ENCODE data around the gene CAMKK2.
"Not testable (repeated sequence)": the region's sequence is repeated elsewhere in the genome, so short reads cannot be mapped to it uniquely, and the experiment has no call there.

The CAMKK2 gene

DNA sequence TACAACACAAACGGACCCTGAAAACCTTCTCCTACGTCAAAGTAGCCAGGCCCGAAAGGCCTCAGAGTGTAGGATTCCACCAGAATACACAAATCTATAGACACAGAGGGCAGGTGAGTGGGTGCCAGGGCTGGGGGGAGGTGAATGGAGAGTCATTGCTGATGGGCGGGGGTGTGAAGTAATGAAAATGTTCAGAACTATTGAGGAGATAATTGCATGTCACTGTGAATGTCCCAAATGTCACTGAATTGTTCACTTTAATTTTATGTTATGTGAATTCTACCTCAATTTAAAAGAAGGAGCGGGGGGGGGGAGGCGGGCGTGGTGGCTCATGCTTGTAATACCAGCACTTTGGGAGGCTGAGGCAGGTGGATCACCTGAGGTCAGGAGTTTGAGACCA lies 50.6 kb downstream of the CAMKK2 start:
- no peak for DNase-seq (ENCODE audit: low spot score)

DNA sequence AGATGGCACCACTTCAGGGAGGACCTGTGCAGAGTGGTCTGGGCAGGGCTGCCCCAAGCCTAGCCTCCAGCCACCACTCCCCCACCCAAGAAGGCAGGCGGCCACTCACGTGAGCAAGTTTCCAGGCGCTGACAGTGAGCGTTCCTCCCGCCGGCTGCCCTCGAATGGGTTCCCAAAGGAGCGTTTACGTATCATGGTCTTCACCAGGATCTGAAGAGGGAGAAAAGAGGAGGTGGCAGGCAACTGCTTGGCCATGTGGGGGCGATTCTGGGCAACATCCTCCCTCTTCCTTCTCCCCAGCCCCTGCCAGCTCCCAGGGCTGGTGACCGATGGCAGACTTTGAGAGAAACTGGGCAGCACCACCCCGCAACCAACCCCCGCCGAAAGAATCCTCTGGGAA lies 51.5 kb downstream of the CAMKK2 start:
- DNase-seq (ENCODE audit: low spot score): no peak

DNA sequence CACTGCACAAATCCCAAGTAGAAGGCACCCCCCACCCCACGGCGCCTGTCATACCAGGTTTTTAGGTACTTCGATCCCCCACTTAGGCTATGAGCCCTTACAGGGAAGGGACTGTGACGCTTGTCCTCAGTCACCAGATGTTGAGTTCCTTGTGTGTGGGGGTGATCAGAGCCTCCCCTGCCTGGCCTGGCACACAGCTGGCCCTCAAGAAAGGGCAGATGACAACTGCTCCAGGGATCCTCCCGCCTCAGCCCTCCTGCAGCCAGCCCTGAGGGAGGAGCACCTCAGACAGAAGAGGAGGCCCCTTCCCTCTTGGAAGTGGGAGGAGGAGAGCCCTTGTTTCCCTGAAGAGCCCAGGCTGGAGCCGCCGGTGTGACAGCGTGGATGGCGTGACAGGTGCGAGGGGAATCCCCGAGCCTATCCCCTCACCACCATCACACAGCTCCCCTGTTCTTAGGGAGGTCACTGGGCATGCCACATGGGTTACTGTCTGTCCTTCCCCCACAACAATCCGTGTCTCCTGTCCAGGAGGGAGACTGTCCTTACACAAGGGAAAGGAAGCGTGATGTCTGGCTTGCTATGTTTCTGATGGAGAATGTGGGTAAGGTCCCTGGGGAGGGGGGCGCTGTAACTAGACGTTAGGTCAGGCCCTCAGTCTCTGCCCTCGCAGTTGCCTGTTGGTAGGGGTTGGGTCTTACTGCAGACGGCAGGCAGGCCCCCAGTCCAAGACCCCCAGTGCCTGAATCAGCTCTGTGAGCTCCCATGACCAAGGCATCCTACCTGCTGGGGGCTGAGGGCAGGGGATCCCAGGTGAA lies 55.1 kb downstream of the CAMKK2 start:
- no peak for DNase-seq (ENCODE audit: low spot score)

DNA sequence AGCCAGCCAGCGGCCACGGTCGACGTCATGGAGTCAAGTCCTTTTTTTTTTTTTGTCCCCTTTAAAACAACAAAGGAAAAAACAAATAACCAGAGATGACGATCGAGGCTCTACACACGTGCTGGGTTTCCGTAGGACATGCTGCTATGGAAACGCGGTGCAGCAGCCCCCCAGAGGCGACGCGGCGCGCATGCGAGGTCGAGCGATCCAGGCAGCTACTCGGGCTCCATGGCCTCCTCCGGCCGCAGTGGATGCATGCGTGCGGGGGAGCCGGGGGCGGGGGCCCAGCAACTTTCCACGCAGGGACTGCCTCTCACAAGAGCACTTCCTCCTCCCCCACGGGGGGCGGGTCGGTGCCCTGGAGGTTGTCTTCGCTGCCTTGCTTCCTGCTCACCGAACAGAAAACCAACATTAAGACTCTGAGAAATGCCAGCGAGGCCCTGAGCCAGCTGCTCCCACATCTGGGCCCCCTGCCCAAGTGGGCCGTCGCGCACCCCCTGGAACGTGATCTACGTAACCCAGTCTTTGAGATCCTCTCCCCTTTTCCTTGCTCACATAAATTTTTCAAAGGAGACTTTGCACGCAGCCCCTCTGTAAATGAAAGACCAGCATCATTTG lies 55.9 kb downstream of the CAMKK2 start:
- DNase-seq (ENCODE audit: low spot score): peak; percentile 51

DNA sequence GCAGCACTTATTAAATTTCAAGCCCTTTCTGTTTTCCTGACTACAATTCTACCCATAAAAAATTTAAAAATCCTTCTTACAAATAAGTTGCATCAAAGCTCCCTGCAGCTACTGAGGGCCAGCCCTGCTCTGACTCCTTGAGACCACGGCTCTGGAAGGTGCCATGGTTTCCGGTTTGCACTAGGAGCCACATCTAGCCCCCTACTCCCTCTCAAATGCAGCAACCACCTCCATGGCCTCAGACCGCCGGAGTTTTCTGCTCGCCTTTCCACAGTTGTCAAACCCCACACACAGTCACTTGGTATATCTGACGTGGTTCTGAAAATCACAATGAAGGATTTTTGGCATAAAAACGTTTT lies 56.5 kb downstream of the CAMKK2 start:
- DNase-seq (ENCODE audit: low spot score): no peak

DNA sequence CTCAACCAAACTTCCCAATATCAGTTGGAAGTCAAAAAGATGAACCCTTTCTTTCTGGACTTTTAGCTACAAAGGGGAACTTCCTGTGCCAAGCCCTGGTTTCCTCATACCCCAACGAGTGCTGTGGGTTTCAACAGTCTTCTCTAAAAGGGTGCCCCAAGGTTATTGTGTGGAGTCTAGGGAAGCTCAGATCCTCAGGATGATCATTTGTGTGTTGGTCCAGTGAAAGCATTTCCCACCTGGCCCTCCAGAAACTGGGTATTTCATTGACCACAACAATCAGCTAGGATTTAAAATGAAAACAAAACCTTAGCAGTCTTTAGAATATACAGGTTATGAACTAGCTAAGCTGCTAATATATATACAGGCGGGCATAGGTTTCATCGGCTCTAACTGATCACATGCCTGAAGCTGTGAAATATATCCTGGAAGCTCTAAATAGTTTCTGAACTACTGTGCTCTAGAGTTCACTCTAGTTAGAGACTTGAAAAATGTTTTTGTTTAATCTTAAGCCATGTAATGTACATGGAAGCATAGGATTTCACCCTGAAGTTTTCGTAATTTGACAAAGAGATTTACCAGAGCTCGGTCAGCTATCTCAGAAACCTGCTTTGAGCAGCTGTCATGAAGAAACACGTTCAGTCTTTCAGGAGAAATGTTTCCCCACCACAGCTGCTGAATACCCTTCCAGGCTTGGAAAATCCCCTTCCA lies 57.0 kb downstream of the CAMKK2 start:
- no peak for DNase-seq (ENCODE audit: low spot score)

DNA sequence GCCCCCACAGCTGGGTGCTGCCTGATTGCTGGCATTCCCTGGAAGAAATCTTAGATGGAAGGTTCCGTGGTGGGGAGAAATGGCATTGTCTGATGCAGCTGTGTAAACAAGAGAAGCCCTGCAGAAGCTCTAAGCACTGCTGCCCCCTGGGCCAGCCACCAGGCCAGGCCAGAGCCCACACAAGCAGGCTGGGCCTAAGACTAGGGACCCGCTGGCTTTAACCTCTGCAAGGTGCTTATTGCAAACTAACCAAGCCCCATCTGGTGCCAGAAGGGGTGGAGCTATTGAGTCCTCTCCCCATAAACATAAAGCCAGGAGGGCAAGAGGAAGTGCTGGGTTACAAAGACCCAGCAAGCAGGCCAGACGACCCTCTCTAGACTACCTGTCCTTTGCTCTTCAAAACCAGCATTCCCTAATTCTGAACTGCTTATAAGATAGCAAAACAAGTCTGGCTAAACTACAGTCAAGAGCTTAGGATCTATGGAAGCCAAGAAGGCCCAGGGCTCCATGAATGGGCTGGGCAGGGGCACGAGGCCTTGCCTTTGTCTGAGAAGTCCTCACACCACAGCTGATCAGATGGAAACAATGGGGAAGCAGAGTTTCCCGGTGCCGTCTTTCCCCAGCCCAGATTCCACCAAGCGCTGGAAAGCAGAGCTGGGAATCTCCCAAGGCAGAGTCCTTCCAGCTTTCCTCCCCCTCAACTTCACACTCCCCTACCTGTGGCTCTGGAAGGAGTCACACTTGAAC lies 57.7 kb downstream of the CAMKK2 start:
- no peak for DNase-seq (ENCODE audit: low spot score)

DNA sequence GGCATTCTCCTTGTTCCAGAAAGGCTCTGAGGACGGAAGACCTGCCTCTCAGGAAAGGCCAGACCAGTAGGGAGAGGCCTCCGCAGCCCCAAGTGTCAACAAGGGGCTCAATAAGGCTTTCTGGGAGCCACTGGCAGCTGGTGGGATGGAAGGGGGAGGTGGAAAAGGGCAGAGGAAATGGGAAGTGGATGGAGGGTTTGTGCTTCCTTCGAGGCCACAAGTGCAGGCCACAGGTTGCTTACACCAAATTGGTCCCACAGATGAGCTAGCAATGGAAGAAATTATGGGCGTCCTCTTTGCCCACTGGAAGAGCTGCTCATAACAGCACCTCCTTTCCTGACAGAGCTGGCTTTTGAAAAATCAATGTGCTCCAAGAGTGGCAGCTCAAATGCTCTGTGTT lies 58.4 kb downstream of the CAMKK2 start:
- no peak for DNase-seq (ENCODE audit: low spot score)

DNA sequence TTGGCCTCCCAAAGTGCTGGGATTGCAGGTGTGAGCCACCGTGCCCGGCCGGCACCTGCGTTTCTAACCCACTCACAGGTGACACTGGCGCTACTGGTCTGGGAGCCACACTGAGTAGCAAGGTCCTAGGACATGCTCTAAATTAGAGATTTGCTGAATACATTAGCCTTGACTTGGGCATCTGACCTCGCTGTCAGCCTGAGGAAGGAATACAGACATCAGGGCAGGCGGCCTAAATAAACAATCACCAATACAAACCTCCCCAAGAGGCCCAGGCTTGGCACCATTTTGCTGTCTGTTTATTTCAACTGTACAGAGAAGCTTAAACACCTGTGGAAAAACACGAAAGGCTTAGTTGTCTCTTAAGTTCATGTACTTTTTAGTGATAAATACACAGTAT lies 59.1 kb downstream of the CAMKK2 start:
- no peak for DNase-seq (ENCODE audit: low spot score)

DNA sequence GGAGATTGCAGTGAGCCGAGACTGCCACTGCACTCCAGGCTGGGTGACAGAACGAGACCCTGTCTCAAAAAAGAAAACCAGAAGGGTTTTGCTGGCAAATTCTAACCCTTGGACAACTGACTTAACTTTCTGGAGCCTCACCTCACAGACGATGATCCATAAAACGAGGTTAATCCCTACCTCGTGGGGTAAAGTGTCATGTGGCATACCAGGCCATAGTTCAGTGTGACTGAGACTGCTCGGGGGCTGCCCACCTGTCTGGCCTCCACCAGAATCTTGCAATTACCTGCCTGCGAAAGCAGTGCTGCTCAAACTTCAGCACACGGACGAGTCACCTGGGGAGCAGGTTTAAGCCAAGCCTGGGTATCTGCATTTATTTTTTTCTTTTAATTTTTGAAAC lies 59.7 kb downstream of the CAMKK2 start:
- DNase-seq (ENCODE audit: low spot score): no peak

DNA sequence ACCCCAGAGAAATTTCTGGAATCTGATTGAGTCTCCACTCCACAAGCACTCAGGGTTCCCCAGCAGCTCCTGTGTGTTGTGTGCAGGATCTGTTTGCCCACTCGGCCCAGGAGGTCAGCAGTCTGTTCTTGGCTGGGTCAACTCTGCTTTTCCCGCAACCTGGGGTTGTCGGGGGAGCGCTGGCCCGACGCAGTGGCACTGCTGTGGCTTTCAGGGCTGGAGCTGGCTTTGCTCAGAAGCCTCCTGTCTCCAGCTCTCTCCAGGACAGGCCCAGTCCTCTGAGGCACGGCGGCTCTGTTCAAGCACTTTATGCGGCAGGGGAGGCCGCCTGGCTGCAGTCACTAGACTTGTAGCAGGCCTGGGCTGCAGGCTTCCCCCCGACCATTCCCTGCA lies 62.9 kb downstream of the CAMKK2 start:
- no peak for DNase-seq (ENCODE audit: low spot score)

DNA sequence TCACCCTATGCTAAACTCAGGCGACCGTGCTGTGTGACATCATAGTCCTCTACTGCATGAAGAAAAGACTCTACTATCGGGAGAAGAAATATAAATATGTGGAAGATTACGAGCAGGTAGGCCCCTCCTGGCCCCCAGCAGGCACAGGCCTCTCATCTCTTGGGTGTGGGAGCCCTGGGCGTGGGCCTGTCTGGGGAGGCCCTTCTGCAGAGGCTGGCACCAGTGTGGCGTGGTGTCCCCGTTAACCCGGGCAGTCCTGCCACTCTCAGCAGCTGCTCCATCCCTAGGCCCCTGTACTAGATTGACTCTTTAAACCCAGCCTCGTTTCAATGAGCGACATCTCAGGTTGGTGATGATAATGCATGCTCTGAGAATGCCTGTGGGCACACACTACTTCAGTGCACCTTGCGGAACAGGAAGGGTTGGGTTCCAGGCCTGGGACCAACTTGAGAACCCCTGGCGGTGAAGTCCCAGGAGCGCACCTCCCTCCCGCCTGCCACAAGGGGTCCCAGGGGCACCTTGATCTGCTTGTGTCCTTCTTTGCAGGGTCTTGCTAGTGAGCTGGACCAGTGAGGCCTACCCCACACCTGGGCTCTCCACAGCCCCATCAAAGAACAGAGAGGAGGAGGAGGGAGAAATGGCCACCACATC lies 63.4 kb downstream of the CAMKK2 start:
- DNase-seq (ENCODE audit: low spot score): no peak

DNA sequence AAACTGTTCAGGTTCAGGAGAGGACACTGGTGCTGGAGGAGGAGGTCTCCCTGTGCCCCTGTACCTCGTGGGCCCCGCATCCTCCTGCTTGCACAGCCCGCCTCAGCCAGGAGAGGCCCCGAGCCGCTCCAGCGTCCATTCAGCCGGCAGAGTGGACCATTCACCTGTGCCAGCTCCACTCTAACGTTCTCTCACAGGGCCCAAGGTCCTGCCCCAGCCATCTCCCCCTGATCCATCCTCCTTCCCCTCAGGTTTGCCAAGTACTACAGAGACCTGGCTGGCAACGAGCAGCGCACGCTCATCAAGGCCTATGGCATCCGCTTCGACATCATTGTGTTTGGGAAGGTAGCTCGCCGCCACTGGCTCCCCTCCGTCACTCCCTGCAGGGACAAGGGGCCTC lies 64.3 kb downstream of the CAMKK2 start:
- no peak for DNase-seq (ENCODE audit: low spot score)

DNA sequence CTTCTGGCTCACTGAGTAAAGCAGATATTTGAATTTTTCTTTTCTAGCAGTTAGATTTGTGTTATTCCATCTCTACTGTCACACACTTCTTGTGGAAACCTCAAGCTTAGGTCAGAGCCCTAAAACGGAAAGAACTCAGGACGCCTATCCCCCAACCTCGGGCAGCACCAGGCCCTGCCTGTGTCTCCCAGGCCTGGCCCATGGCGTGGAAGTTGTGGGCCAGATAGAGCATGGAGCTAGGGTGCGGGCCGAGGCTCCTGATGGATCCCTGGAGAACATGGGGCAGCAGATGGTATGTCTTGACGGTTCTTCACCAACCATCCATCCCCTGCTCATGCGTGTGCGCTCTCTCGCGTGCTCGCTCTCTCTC lies 66.0 kb downstream of the CAMKK2 start:
- DNase-seq (ENCODE audit: low spot score): no peak

DNA sequence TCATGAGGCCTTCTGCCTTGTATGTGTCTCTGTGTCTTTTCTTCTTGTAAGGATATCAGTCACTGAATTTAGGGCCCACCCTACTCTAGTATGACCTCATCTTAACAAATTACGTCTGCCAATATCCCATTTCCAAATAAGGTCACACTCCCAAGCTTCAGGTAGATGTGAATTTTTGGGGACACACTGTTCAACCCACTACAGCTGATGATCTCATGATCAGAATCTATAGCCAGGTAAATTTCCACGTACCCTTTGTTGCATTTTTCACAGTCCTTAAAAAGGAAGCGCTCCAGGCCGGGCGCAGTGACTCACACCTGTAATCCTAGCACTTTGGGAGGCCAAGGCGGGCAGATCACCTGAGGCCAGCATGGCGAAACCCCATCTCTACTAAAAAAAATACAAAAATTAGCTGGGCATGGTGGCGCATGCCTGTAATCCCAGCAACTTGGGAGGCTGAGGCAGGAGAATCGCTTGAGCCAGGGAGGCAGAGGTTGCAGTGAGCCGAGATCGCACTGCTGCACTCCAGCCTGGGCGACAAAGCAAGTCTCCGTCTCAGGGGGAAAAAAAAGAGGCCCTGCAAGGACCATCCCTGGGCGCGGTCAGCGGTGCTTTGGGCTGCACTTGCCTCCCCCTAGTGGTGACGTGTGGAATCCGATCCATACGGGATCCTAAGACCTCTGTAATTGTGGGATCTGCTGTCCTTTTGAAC lies 66.5 kb downstream of the CAMKK2 start:
- DNase-seq (ENCODE audit: low spot score): peak; percentile 63

DNA sequence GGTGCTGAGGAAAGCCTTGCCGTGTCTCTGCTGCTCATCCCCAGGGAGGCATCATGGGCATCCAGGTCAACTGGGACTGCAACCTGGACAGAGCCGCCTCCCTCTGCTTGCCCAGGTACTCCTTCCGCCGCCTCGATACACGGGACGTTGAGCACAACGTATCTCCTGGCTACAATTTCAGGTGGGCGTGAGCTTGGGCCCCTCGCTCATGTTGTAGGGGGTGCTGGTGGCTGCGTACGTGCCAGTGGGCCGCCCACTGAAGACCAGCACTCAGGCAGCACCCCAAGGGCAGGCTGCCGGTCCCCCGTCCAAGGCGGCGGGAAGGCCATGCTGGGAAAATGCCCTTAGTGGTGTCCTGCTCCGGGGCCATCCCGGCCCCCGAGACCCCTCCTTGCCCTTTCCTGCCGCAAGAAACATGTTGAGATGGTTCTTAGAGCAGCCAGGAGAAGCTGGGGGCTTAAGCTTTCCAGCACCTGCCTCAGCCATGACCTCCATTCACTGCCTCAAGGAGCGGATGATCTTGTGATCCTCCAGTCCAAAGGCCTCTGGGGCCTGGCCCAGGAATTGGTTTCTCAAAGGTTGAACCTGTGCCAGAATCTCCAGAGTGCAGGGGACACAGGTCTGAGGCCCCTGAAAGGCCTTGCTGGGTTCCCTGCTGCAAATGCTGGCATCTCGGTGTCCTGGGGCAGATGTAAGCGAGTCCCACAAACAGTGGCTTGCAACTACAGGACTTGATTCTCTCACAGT lies 67.4 kb downstream of the CAMKK2 start:
- no peak for DNase-seq (ENCODE audit: low spot score)

DNA sequence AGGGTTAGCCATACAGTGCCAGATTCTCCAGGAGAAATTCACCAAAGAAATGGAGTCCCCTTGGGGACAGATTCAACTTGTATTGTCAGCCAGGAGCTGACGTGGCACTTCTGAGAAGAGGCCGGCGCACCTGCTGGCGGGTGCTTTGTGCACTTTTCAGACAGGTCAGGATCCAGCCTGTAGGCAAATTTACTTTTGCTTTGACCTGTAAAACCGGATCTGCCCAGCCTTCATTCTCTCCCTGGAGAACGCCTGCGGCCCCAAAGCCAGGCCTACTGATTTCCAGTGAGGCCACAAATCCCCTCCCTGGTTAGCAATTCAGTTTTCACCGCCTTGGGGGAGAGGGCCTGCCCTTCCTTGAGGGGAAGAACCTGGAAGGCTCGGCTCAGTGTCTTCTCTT lies 69.2 kb downstream of the CAMKK2 start:
- no peak for DNase-seq (ENCODE audit: low spot score)

DNA sequence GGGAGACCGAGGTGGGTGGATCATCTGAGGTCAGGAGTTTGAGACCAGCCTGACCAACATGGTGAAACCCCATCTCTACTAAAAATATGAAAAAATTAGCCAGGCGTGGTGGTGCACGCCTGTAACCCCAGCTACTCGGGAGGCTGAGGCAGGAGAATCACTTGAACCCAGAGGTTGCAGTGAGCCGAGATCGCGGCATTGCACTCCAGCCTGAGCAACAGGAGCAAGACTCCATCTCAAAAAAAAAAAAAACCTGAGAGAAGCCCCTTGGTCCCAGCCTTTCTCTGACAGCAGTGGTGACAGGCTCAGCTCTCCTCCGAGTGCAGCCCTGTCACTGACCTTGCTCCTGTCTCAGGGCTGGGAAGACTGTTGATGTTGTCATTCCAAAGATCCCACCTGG lies 69.6 kb downstream of the CAMKK2 start:
- DNase-seq (ENCODE audit: low spot score): not testable (repeated sequence)

DNA sequence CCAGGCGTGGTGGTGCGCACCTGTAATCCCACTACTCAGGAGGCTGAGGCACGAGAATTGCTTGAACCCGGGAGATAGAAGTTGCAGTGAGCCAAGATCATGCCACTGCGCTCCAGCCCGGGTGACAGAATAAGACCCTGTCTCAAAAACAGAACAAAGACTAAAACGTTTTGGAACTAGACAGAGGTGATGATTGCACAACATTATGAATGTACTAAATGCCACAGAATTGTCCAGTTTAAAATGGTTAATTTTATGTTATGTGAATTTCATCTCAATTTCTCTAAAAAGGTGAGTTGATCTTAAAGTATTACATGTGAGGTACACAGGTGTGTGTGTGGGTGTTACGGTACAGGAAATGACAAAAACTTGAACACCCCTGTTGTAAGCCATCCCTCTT lies 70.1 kb downstream of the CAMKK2 start:
- no peak for DNase-seq (ENCODE audit: low spot score)

DNA sequence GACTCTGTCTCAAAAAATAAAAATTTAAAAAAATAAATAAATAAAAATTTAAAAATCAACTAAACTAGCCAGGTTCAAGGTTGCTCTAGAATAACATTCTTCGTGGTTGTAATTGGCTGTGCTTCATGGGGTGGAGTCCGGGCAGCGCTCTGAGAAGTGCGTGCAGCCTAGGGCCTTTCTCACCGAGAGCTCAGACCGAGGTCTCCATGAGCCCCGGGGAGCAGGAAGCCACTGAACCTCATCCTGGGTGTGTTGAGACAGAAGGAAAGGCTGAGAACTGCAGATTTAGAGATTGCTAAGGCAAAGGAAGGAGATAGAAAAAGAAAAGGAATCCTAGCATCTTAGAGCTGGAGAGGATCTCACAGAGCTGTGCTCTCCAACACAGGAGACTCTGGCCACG lies 71.9 kb downstream of the CAMKK2 start:
- DNase-seq (ENCODE audit: low spot score): peak; percentile 66

All from activated CD4-positive, alpha-beta T cell treated with anti-CD3 and anti-CD28 coated beads, Interleukin-2, Interleukin-4, amounts not matched to agents 100 ng/mL and 50 ng/mL, durations not matched to agents 16 hours and 8 hours (primary cell).